Left lung (tissue), 10 donors: Measurements from ENCODE around the gene CCDC102A. TPM values are rescaled to one million over a fixed set of nuclear protein-coding genes. Genes with fewer than 3 reads are reported as not detected.

Experiments
- ATAC-seq: fragments of 200-7000 bp; cut with Tn5 transposase; one replicate; pipeline ENCODE4 v1.9.1; 2020; ENCODE audit warnings: moderate library complexity
- DNase-seq, 4 donors: peaks; one replicate each; pipeline ENCODE4 v3.0.0-alpha.2; 2013 to 2020
- H3K27ac ChIP-seq, 2 donors: fragments of 200-600 bp; sonication (generic) in 1 of 2; one replicate each; pipeline versions ENCODE4 v1.5.0 to v1.8.0; 2020 to 2021
- H3K27me3 ChIP-seq, 2 donors: fragments of 200-600 bp; sonication (generic) in 1 of 2; one replicate each; pipeline versions ENCODE4 v1.5.0 to v1.8.0; 2020 to 2021
- H3K36me3 ChIP-seq, 2 donors: fragments of 200-600 bp; sonication (generic) in 1 of 2; one replicate each; pipeline versions ENCODE4 v1.5.0 to v1.8.0; 2020 to 2021
- H3K4me1 ChIP-seq, 2 donors: fragments of 200-600 bp; one replicate each; pipeline ENCODE4 v1.8.0; 2021
- H3K4me3 ChIP-seq, 2 donors: fragments of 200-600 bp; sonication (generic) in 1 of 2; one replicate each; pipeline versions ENCODE4 v1.5.0 to v1.8.0; 2020 to 2021; ENCODE audit warnings: mild to moderate bottlenecking in 1 of 2
- H3K9me3 ChIP-seq, 2 donors: fragments of 200-600 bp; sonication (generic) in 1 of 2; one replicate each; pipeline versions ENCODE4 v1.5.0 to v1.8.0; 2020 to 2021
- CTCF ChIP-seq, 2 donors: fragments of 200-600 bp; sonication (generic) in 1 of 2; IDR thresholded peaks; one replicate each; pipeline versions ENCODE4 v1.5.0 to v1.8.0; 2021; ENCODE audit warnings: antibody characterized with exemption in 2 of 2
- intact Hi-C, 2 donors: fragments of 100-400 bp; cut with DNase I; formaldehyde crosslinking; loops; one replicate each; pipeline versions ENCODE4 v1.11.2 to v1.14.2; 2022
- polyA plus RNA-seq, 6 donors: library from polyadenylated mRNA; unstranded; fragments of 120-200 nt; gene quantifications; one replicate each; pipeline ENCODE4 v1.2.1, GENCODE V29; 2013; ENCODE audit not compliant: insufficient read length in 6 of 6
- total RNA-seq, 2 donors: library from RNA; stranded (reverse); fragmentation: NEBNext Ultra II Directional; extraction: Animal tissue kit (Norgen Biotek cat#: 25700); gene quantifications; one replicate each; pipeline ENCODE4 v1.2.1, GENCODE V29; 2021
- donor health status: DM: no; HTN: yes; CAD: no.
- donor health status: DM: no; HTN: no; CAD: no.

CCDC102A gene
- total and polyA plus RNA-seq, 8 donors, result 5.2 to 18.4 (median 13.0) TPM

GRCh38 chr16:57575468-57576277 is 39.3 kb upstream of the CCDC102A start:
- intact Hi-C loops, result loop anchor here in 1 of 2 donors (10.0 kb wide), 1 partner anchor 149 kb away; no protein-coding TSS in a partner anchor
- peaks cover 0 to 17% of the 10 kb centered on the region in 2 donors for H3K27me3 ChIP-seq
- no peak overlapping the region for H3K27ac ChIP-seq
- H3K9me3 ChIP-seq, result no peaks in the 10 kb centered on the region
- no peak for TF ChIP-seq CTCF (IDR thresholded peaks at IDR 0.05)
- H3K4me3 ChIP-seq, result no peak overlapping the region
- no peaks in the 10 kb centered on the region for H3K36me3 ChIP-seq
- no peaks in the 10 kb centered on the region for H3K4me1 ChIP-seq
- ATAC-seq, result no peak
- no peak for DNase-seq

- DNase-seq (peak in 1 of 4 donors; percentile 74), ATAC-seq (no peak)
- H3K27me3 ChIP-seq, result peaks cover 0 to 17% of the 10 kb centered on the region in 2 donors
- no peaks in the 10 kb centered on the region for H3K36me3 ChIP-seq
- no peaks in the 10 kb centered on the region for H3K9me3 ChIP-seq
- TF ChIP-seq CTCF (IDR thresholded peaks at IDR 0.05), result no peak
- H3K4me1 ChIP-seq, result no peaks in the 10 kb centered on the region
- no peak overlapping the region for H3K4me3 ChIP-seq
- no peak overlapping the region for H3K27ac ChIP-seq
- intact Hi-C loops, result loop anchor here in 1 of 2 donors (10.0 kb wide), 1 partner anchor 150 kb away; no protein-coding TSS in a partner anchor
These were observed 38.5 kb upstream of the CCDC102A start for GRCh38 chr16:57574646-57575467.

- no peaks in the 10 kb centered on the region for H3K9me3 ChIP-seq
- TF ChIP-seq CTCF (IDR thresholded peaks at IDR 0.05), result no peak
- intact Hi-C loops, result loop anchor here in 1 of 2 donors (10.0 kb wide), 1 partner anchor 151 kb away; no protein-coding TSS in a partner anchor
- DNase-seq (no peak), ATAC-seq (no peak)
- H3K36me3 ChIP-seq, result no peaks in the 10 kb centered on the region
- peaks cover 0 to 13% of the 10 kb centered on the region in 2 donors for H3K27me3 ChIP-seq
- H3K27ac ChIP-seq, result no peak overlapping the region
- no peaks in the 10 kb centered on the region for H3K4me1 ChIP-seq
- no peak overlapping the region for H3K4me3 ChIP-seq
These were observed 37.7 kb upstream of the CCDC102A start for GRCh38 chr16:57574086-57574485.

- H3K36me3 ChIP-seq, result no peaks in the 10 kb centered on the region
- no peak for ATAC-seq
- peaks cover 0 to 8% of the 10 kb centered on the region in 2 donors for H3K27me3 ChIP-seq
- no peak for TF ChIP-seq CTCF (IDR thresholded peaks at IDR 0.05)
- intact Hi-C loops, result loop anchor here in 1 of 2 donors (10.0 kb wide), 1 partner anchor 152 kb away; no protein-coding TSS in a partner anchor
- no peak overlapping the region for H3K27ac ChIP-seq
- H3K4me1 ChIP-seq, result no peaks in the 10 kb centered on the region
- no peak for DNase-seq
- H3K9me3 ChIP-seq, result no peaks in the 10 kb centered on the region
- H3K4me3 ChIP-seq, result no peak overlapping the region
These were observed 36.8 kb upstream of the CCDC102A start for GRCh38 chr16:57572978-57573728.
